Fibroblast of skin of right quadriceps (primary cell): ENCODE measurements around the gene EXPH5.
"Not testable (repeated sequence)": the region's sequence is repeated elsewhere in the genome, so short reads cannot be mapped to it uniquely, and the experiment has no call there.

Experiments
- DNase-seq: peaks from one replicate; pipeline ENCODE4 v3.0.0-alpha.2; 2013

The EXPH5 gene

GRCh38 chr11:108593214-108593922, at the start of gene EXPH5:
EXPH5 (minus strand) TSS chr11:108593768; CDS start chr11:108593536, 232 bp downstream.
- DNase-seq = peak; percentile 42

DNA sequence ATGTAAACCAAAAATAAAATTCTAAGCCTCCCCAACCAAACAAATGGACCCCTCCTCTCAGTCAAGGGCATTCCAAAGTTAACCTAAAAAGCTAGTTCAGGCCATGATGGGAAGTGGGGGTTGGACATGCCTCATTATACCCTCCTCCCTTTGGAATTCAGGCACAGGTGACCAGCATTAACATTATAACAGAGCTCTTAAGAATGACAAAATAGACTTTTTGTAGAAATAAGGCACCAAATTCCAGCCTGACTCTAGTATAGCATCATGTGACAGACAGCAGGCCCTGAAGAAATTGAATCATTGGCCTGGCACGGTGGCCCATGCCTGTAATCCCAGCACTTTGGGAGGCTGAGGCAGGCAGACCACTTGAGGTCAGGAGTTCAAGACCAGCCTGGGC, 48.2 kb upstream of the EXPH5 start:
- DNase-seq = not testable (repeated sequence)

DNA sequence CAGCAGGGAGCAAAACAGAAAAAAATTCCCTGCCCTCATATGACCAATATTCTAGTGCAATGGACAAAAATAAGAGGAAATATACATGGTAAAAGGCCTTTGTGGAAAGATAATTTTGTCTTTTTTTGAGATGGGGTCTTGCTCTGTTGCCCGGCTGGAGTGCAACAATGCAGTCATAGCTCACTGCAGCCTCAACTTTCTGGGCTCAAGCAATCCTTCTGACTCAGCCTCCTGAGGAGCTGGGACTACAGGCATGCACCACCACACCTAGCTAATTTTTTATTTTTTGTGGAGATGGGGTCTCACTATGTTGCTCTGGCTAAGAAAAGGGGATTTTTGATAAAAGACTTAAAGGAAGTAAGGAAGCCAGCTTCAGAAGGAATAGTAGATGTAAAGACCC, 45.6 kb upstream of the EXPH5 start:
- no peak for DNase-seq

DNA sequence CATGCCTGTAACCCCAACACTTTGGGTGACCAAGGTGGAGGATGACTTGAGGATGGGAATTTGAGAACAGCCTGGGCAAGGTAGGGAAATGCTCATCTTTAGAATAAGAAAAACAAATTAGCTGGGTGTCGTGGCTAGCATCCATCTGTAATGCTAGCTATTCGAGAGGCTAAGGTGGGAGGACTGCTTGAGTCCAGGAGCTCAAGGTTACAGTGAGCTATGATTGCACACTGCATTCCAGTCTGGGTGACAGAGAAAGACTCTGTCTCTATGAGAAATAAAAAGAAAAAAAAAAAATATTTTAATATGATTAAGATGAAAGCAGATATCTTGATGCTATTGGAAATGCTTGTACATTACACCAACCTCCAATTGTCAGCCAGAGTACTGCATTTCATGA, 42.7 kb upstream of the EXPH5 start:
- no peak for DNase-seq

- DNase-seq = peak; percentile 3
Observed at GRCh38 chr11:108635106-108635505, 41.5 kb upstream of the EXPH5 start.

DNA sequence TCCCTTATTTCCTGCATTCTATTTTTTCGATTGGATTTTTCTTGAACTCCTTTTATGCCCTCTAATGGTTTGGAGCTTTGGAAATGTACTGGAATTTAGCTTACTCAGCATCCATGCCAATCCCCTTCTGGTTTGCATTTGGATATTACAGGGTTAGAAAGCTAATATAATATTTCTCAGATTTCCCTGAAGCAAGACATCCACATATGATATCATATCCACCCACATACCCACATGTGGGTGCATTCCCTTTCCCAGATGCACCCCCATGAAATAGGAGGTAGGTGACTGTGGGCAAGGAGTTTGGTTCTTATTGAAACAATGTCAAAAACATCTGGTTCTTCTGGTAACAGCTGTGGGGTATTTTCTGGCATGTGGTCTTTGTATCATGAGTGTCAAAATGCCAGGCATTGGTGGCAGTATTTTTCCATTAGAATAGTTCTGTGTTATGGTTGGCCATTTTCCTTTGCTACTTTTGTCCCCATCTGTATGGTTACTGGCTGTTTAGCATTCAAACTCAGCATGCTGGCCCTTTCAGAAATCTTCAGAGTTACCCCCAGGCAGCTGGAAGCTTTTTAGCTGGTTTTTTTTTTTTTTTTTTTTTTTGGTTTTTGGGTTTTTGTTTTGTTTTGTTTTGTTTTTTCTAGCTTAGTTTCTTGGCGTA, 38.6 kb upstream of the EXPH5 start:
- no peak for DNase-seq

DNA sequence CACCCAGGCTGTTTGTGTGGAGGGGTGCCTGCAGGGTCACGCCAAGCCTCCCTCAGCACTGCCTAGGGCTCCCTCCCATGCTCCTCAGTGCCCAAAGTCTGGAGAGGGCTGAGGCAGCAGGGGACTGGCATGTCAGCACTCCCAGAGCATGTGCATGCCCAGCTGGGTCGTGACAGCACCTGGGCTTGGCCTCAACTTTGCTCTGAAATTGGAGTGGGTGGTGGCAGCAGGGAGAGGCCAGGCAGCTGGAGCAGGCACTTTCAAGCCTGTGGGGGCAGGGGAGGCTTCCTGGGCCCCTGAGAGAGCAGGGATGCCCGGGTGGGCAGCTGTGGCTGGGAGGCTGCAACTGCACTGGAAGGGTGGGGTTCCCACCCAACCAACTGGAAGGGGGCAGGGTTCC, 35.7 kb upstream of the EXPH5 start:
- no peak for DNase-seq

GRCh38 chr11:108628812-108629211, 35.2 kb upstream of the EXPH5 start:
- DNase-seq = no peak

- DNase-seq = no peak
Observed at GRCh38 chr11:108628326-108628725, 34.8 kb upstream of the EXPH5 start.

DNA sequence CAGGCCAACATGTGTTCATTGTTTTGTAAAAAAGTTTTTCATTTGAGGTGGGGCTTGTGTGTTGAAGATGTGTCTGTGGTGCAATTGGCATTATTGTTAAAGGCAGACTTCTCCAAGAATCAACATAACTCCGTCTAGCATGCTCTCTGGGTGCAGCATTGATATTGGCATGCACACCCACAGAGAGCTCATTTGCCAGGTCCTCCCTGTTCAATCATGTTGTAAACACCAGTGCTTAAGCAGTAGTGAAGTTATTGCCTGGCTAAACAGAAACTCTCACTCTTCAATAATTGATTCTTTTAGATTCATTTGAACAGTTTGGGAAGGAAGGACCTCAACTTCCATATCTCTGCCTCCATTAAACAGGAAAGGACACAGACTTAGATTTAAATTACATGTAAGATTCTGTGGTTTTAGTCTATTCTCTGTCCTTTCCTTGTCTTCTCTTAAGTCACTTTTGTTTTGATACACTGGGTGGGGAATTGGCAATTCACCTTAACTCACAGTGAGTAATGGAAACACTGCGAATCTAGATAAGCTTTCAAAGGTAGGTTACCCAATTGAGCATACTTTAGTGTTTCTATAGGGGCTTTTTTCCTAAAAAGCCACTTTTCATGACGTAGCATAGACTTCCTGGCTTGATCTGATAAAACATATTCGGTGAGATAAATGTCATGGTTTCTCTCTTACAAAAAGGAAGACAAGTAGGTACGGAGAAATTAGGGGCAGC, 30.8 kb upstream of the EXPH5 start:
- DNase-seq = no peak

DNA sequence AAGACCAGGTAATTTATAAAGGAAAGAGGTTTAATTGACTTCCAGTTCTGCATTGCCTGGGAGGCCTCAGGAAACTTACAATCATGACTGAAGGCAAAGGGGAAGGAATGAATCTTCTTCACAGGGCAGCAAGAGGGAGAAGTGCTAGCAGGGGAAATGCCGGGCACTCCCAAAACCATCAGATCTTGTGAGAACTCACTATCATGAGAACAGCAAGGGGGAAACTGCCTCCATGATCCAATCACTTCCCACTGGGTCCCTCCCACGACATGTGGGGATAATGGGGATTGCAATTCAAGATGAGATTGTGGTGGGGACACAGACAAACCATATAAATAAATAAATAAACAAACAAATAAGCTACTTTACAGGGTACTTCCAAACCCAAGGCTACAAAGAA, 28.8 kb upstream of the EXPH5 start:
- DNase-seq = no peak

GRCh38 chr11:108620958-108621772, 27.6 kb upstream of the EXPH5 start:
- DNase-seq = peak; percentile 22

DNA sequence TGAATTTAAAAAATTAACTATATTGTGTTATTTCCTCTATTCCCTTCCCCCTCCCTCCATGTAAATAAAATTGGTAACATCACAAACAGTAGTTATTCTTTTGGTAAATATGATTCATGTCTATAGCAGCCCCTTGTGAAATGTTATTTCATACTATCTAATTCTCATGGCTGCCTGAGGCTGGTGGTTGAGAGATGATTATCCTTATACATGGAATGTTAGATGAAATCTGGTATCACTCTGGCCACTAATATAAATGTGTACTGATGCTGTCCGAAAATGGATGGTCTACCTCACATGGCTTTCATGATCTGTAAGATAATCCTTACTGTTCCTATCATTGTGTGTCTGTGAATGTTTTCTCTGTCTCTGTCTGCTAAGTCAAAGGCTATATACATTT, 25.0 kb upstream of the EXPH5 start:
- no peak for DNase-seq

DNA sequence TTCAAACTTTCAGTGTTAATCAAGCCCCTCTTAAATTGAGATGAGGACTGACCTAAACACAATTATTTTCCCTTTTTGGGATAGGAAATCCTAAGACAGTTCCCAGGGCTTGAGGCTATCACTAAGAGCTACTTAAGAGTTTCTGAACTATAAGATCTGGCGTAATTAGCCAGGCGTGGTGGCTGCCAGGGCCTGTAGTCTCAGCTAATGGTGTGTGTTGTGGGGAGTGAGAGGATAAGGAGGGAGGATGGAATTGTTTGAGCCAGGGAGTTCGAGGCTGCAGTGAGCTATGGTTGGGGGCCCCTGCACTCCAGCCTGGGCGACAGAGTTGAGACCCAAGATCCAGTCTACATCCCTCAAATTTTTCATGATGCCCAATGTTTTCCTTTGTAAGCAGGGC, 23.5 kb upstream of the EXPH5 start:
- DNase-seq = no peak

GRCh38 chr11:108616549-108616948, 23.0 kb upstream of the EXPH5 start:
- peak; percentile 80 for DNase-seq

DNA sequence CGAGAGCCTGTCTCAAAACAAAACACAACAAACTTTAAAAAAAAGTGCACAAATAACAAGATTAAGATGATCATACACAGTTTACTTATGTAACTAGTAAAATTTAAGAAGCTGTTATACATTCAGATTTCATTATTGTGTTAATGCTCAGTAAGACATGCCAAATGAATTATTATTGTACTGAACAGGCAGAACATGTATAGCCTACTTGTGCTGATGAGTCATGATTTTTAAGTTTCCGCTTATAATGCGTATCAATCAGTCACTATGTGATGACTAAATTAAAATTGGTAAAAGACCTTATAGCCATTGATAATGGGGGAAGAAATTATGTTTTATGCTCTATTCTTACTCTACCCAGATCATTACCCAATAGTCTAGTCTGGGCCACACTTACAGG, 20.5 kb upstream of the EXPH5 start:
- no peak for DNase-seq

DNA sequence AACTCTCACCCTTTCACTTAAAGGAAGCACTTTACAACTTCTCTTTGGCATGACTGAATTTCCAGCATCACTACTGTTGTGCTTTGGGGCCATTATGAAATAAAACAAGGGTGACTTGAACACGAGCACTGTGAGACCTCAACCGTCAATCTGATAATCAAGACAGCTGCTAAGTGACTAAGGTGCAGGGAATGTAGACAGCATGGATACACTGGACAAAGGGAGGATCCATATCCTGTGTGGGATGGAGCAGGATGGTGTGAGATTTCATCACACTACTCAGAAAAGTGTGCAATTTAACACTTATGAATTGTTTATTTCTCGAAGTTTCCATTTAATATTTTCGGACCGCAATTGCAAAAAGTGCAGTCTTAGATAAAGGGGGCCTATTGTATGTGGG, 16.1 kb upstream of the EXPH5 start:
- DNase-seq = peak; percentile 64

DNA sequence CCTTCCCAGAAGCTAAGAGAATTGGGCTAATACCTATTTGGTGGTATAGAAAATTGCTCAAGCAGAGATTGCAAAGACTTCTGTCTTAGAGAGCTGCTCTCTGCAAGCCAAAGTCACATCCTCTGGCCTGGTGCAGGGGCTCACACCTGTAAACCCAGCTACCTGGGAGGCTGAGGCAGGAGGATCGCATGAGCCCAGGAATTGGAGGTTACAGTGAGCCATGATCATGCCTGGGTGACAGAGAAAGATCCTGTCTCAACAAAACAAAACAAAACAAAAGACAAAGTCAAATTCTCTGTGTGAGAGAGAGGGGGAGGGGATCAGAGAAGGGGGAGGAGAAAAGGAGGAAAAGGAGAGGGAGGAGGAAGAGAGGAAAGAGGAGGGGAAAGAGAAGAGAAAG, 15.0 kb upstream of the EXPH5 start:
- DNase-seq = no peak

DNA sequence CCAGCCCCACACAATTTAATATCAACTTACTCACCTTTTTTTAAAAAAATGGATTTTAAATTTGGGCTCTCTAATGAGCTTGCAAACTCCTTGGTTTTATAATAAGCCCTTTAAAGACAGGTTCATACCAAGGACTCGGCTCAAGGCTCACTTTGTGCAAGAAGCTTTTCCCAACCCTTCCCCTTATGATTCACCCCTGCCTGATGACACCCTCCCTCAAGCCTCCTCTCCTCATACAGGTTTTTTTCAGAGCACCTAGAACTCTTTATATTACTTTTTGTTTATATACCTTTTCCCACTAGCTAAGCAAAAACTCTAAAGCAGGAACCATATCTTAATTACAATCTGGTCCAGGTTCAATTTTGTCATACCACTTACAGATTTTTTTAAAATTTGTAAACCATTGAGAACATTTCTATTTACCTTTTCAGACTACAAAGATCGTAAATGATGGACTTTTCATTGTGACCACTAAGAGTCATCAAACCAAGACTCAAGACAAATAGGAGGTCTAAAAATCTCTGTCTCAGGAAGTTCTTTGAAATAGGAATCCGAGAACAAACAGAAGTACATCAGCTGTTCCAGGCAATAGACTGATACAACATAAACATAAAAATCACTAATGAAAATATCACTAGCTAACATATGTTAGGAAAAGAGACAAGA, 13.1 kb upstream of the EXPH5 start:
- no peak for DNase-seq

DNA sequence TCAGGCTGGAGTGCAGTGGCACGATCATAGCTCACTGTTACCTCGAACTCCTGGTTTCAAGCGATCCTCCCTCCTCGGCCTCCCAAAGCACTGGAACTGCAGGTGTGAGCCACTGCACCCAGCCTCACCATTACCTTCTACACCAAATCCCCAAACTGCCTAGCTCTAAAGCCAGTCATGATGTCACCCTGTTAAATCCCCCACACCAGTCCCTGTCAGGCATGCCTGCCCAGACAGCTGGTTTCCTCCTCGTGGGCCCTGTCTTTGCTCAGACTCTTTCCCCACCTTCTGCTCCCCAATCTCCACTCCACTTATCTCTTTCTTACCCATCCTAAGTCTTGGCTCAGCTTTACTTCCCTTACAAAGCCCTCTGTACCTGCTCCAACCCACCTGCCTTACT, 12.5 kb upstream of the EXPH5 start:
- DNase-seq = no peak

DNA sequence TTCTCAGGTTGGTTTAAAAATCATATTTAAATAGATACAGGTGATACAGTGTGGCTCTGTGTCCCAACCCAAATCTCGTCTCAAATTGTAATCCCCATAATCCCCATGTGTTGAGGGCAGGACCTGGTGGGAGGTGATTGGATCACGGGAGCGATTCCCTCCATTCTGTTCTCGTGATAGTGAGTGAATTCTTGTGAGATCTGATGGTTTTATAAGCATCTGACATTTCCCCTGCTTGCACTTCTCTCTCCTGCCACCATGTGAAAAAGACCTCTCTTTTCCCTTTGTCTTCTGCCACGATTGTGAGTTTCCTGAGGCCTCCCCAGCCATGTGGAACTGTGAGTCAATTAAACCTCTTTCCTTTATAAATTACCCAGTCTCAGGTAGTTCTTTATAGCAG, 9.2 kb upstream of the EXPH5 start:
- not testable (repeated sequence) for DNase-seq

- peak; percentile 26 for DNase-seq
Observed at GRCh38 chr11:108601150-108601549, 7.6 kb upstream of the EXPH5 start.

DNA sequence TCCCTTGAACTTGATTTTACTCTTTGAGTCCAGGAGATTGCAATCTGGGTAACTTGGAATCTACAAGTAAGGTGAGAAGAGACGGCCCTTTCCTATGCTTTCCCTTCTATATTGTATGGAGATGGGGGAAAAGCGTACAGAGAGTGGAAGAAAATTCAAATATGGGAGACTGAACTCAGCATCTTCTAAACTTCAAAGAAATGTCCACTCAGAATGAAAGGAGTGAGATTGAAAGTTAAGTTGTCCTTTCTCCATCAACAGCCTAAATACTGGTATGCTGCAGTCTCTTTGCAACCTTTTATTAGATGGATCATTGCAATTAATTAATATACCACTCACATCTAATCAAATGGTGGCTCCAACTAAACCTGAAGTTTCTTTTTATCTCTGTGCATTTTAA, 6.4 kb upstream of the EXPH5 start:
- no peak for DNase-seq
